ENCODE data around the gene ZNF217. TPM values are rescaled to one million over a fixed set of nuclear protein-coding genes. Genes with fewer than 3 reads are reported as not detected.
"Not testable (repeated sequence)": the region's sequence is repeated elsewhere in the genome, so short reads cannot be mapped to it uniquely, and the experiment has no call there.

Gene ZNF217
- total and polyA plus RNA-seq, 2 experiments from 2014 or later, result 10.4 to 23.5 TPM

GRCh38 chr20:53533500-53533899, 60.1 kb downstream of the ZNF217 start:
- Histone ChIP-seq H3K9me3 (ENCODE audit: low read depth) (no peaks in the 10 kb centered on the region), H3K27me3 (replicated peaks; ENCODE audit: insufficient read depth) (no peaks in the 10 kb centered on the region), H3K4me3 (no peak overlapping the region), H3K4me1 (ENCODE audit: insufficient read depth) (no peaks in the 10 kb centered on the region), H3K4me2 (ENCODE audit: unreplicated experiment) (no peak overlapping the region), H3K9me2 (ENCODE audit: insufficient read depth) (no peaks in the 10 kb centered on the region), H3F3A (ENCODE audit: insufficient read depth) (no peaks in the 10 kb centered on the region), H3K79me2 (ENCODE audit: insufficient read depth) (no peaks in the 10 kb centered on the region), H4K20me1 (ENCODE audit: insufficient read depth) (no peaks in the 10 kb centered on the region), H3K27ac (no peak overlapping the region), H3K9ac (no peak overlapping the region), H2AFZ (no peak overlapping the region), H3K36me3 (ENCODE audit: low read depth) (no peaks in the 10 kb centered on the region)
- WGBS, 2 experiments (ENCODE audit: low coverage in 1 of 2, low lambda C conversion rate in 2 of 2, missing lambda C conversion rate in 2 of 2), result 69 to 78% methylated on average over 1 of the region's 1 CpG
- DNase-seq, result no peak
- no peak for TF ChIP-seq EZH2phosphoT487 (IDR thresholded peaks at IDR 0.05; ENCODE audit: insufficient read depth, low read depth)
- TF ChIP-seq EZH2 (IDR thresholded peaks at IDR 0.05; ENCODE audit: insufficient read depth, poor library complexity, severe bottlenecking), result no peak
- in situ Hi-C loops (cut with MboI), result no loop called here

DNA sequence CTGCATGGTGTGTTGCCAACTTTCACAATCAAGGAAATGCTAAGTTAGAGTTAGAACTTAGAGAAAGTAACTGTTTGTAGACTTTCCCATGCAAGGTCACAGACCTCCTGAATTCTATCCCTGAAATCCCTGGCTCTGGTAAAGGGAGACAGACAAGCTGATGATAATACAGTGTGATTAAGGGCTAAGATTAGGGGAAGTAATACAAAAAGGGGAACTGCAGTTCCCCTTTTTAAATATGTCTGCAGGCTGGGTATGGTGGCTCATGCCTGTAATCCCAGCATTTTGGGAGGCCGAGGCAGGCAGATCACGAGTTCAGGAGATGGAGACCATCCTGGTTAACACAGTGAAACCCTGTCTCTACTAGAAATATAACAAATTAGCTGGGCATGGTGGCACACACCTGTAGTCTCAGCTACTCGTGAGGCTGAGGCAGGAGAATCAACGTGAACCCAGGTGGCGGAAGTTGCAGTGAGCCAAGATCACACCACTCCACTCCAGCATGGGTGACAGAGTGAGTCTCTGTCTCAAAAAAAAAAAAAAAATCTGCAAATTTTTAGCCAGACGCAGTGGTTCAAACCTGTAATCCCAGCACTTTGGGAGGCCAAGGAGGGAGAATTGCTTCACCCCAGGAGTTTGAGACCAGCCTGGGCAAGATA, 60.9 kb downstream of the ZNF217 start:
- H3K4me1 ChIP-seq (ENCODE audit: insufficient read depth); H3K4me3 ChIP-seq; H3K36me3 ChIP-seq (ENCODE audit: low read depth); DNase-seq; H3K27ac ChIP-seq; H3K79me2 ChIP-seq (ENCODE audit: insufficient read depth); H3F3A ChIP-seq (ENCODE audit: insufficient read depth); H3K4me2 ChIP-seq (ENCODE audit: unreplicated experiment); H3K9ac ChIP-seq; in situ Hi-C loops (cut with MboI); H3K27me3 ChIP-seq (replicated peaks; ENCODE audit: insufficient read depth); H2AFZ ChIP-seq; H4K20me1 ChIP-seq (ENCODE audit: insufficient read depth); H3K9me2 ChIP-seq (ENCODE audit: insufficient read depth); H3K9me3 ChIP-seq (ENCODE audit: low read depth): not testable (repeated sequence)
- WGBS, 2 experiments (ENCODE audit: low coverage in 1 of 2, low lambda C conversion rate in 2 of 2, missing lambda C conversion rate in 2 of 2), result 82 to 85% methylated on average over 6 of the region's 6 CpGs

DNA sequence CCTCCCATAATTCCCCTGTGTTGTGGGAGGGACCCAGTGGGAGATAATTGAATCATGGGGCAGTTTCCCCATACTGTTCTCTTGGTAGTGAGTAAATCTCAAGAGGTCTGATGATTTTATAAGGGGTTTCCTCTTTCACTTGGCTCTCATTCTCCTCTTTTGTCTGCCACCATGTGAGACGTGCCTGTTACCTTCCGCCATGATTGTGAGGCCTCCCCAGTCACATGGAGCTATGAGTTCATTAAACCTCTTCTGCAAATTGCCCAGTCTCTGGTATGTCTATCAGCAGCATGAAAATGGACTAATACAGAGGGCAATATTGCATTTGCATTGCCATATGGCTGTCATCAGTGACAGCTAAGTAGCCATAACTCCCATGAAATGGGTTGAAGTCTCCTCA, 63.2 kb downstream of the ZNF217 start:
- H3K27me3 ChIP-seq (replicated peaks; ENCODE audit: insufficient read depth), result no peaks in the 10 kb centered on the region
- no peak for TF ChIP-seq EZH2 (IDR thresholded peaks at IDR 0.05; ENCODE audit: insufficient read depth, poor library complexity, severe bottlenecking)
- TF ChIP-seq EZH2phosphoT487 (IDR thresholded peaks at IDR 0.05; ENCODE audit: insufficient read depth, low read depth), result no peak
- H4K20me1 ChIP-seq (ENCODE audit: insufficient read depth), result no peaks in the 10 kb centered on the region
- 74 to 84% methylated on average over 2 of the region's 2 CpGs for WGBS, 2 experiments (ENCODE audit: low coverage in 1 of 2, low lambda C conversion rate in 2 of 2, missing lambda C conversion rate in 2 of 2)
- no peak overlapping the region for H2AFZ ChIP-seq
- no peak for DNase-seq
- H3K9me3 ChIP-seq (ENCODE audit: low read depth), result no peaks in the 10 kb centered on the region
- no peaks in the 10 kb centered on the region for H3F3A ChIP-seq (ENCODE audit: insufficient read depth)
- no peak overlapping the region for H3K4me2 ChIP-seq (ENCODE audit: unreplicated experiment)
- no peaks in the 10 kb centered on the region for H3K4me1 ChIP-seq (ENCODE audit: insufficient read depth)
- no peaks in the 10 kb centered on the region for H3K79me2 ChIP-seq (ENCODE audit: insufficient read depth)
- in situ Hi-C loops (cut with MboI), result no loop called here
- no peak overlapping the region for H3K9ac ChIP-seq
- H3K36me3 ChIP-seq (ENCODE audit: low read depth), result no peaks in the 10 kb centered on the region
- no peaks in the 10 kb centered on the region for H3K9me2 ChIP-seq (ENCODE audit: insufficient read depth)
- H3K27ac ChIP-seq, result no peak overlapping the region
- H3K4me3 ChIP-seq, result no peak overlapping the region

GRCh38 chr20:53529658-53530057, 64.0 kb downstream of the ZNF217 start:
- Histone ChIP-seq H3K4me3 (no peak overlapping the region), H3K9ac (no peak overlapping the region), H3K27ac (no peak overlapping the region), H3K4me1 (ENCODE audit: insufficient read depth) (no peaks in the 10 kb centered on the region), H3K36me3 (ENCODE audit: low read depth) (no peaks in the 10 kb centered on the region), H3K4me2 (ENCODE audit: unreplicated experiment) (no peak overlapping the region), H3K9me3 (ENCODE audit: low read depth) (no peaks in the 10 kb centered on the region), H3K27me3 (replicated peaks; ENCODE audit: insufficient read depth) (no peaks in the 10 kb centered on the region), H2AFZ (no peak overlapping the region), H3K79me2 (ENCODE audit: insufficient read depth) (no peaks in the 10 kb centered on the region), H3F3A (ENCODE audit: insufficient read depth) (no peaks in the 10 kb centered on the region), H4K20me1 (ENCODE audit: insufficient read depth) (no peaks in the 10 kb centered on the region), H3K9me2 (ENCODE audit: insufficient read depth) (no peaks in the 10 kb centered on the region)
- no peak for TF ChIP-seq EZH2phosphoT487 (IDR thresholded peaks at IDR 0.05; ENCODE audit: insufficient read depth, low read depth)
- no peak for TF ChIP-seq EZH2 (IDR thresholded peaks at IDR 0.05; ENCODE audit: insufficient read depth, poor library complexity, severe bottlenecking)
- 63 to 65% methylated on average over 5 of the region's 5 CpGs for WGBS, 2 experiments (ENCODE audit: low coverage in 1 of 2, low lambda C conversion rate in 2 of 2, missing lambda C conversion rate in 2 of 2)
- in situ Hi-C loops (cut with MboI), result no loop called here
- no peak for DNase-seq

DNA sequence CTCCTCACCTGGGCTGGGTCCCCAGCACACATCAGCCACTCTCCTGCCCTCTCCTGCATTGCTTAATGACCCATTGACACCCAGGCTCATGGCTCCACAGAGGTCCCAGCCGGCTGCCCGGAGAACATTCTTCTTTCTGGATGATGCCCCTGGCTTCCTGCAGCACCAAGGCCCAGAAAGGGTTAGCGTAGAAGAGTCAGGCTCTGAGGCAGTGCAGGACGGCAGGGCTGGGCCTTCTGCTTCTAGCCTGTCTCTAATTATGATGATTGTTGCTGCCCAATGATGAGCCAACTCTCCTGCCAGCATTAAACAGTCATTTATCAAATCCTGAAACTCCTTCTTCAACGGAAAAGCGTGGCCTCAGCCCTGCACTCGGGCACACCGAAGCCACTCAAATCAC, 66.4 kb downstream of the ZNF217 start:
- H3F3A ChIP-seq (ENCODE audit: insufficient read depth), result no peaks in the 10 kb centered on the region
- H3K27me3 ChIP-seq (replicated peaks; ENCODE audit: insufficient read depth), result no peaks in the 10 kb centered on the region
- no peak for DNase-seq
- no peaks in the 10 kb centered on the region for H3K36me3 ChIP-seq (ENCODE audit: low read depth)
- no peaks in the 10 kb centered on the region for H3K9me2 ChIP-seq (ENCODE audit: insufficient read depth)
- no peaks in the 10 kb centered on the region for H3K79me2 ChIP-seq (ENCODE audit: insufficient read depth)
- no peak overlapping the region for H3K4me3 ChIP-seq
- no peak overlapping the region for H2AFZ ChIP-seq
- H3K9ac ChIP-seq, result no peak overlapping the region
- no peak overlapping the region for H3K27ac ChIP-seq
- no peak for TF ChIP-seq EZH2phosphoT487 (IDR thresholded peaks at IDR 0.05; ENCODE audit: insufficient read depth, low read depth)
- TF ChIP-seq EZH2 (IDR thresholded peaks at IDR 0.05; ENCODE audit: insufficient read depth, poor library complexity, severe bottlenecking), result no peak
- H3K9me3 ChIP-seq (ENCODE audit: low read depth), result no peaks in the 10 kb centered on the region
- no peaks in the 10 kb centered on the region for H4K20me1 ChIP-seq (ENCODE audit: insufficient read depth)
- no peaks in the 10 kb centered on the region for H3K4me1 ChIP-seq (ENCODE audit: insufficient read depth)
- no peak overlapping the region for H3K4me2 ChIP-seq (ENCODE audit: unreplicated experiment)
- WGBS, 2 experiments (ENCODE audit: low coverage in 1 of 2, low lambda C conversion rate in 2 of 2, missing lambda C conversion rate in 2 of 2), result 23 to 26% methylated on average over 8 of the region's 8 CpGs
- in situ Hi-C loops (cut with MboI), result no loop called here
